Neural cell (in vitro differentiated cells): ENCODE data around the gene GABBR2. TPM values are rescaled to one million over a fixed set of nuclear protein-coding genes. Genes with fewer than 3 reads are reported as not detected.

ENCODE experiments used
- H2AFZ ChIP-seq: fragments of 200-600, 300-800 bp; sonication (generic), shearing (Covaris generic); 2 replicates; pipeline ENCODE4 v1.6.0; 2014; ENCODE audit warnings: low read depth, mild to moderate bottlenecking, antibody characterized with exemption, low read length, moderate library complexity
- H3F3A ChIP-seq: fragments of 200-600 bp; shearing (Covaris generic); 2 replicates; pipeline ENCODE4 v1.6.1; 2016; ENCODE audit warnings: mild to moderate bottlenecking, moderate library complexity, mixed read lengths, antibody characterized with exemption, low read length; ENCODE audit not compliant: insufficient read depth, poor library complexity, severe bottlenecking
- H3K27ac ChIP-seq: fragments of 200-600, 300-800 bp; sonication (generic), shearing (Covaris generic); 2 replicates; pipeline ENCODE4 v1.5.1; 2014; ENCODE audit warnings: mild to moderate bottlenecking, low read length, moderate library complexity
- H3K27me3 ChIP-seq: fragments of 300-800, 200-600 bp; sonication (generic), shearing (Covaris generic); 2 replicates; pipeline ENCODE4 v1.6.0; 2014; ENCODE audit warnings: mild to moderate bottlenecking, low read depth, low read length, moderate library complexity; ENCODE audit not compliant: insufficient read depth
- H3K36me3 ChIP-seq: fragments of 300-800, 200-600 bp; sonication (generic), shearing (Covaris generic); 2 replicates; pipeline ENCODE4 v1.5.1; 2014; ENCODE audit warnings: mild to moderate bottlenecking, antibody characterized with exemption, low read length, moderate library complexity; ENCODE audit not compliant: insufficient read depth
- H3K4me2 ChIP-seq: fragments of 300-800, 200-600 bp; sonication (generic), shearing (Covaris generic); 2 replicates; pipeline ENCODE4 v1.6.0; 2014; ENCODE audit warnings: mild to moderate bottlenecking, low read length
- H3K4me3 ChIP-seq: fragments of 300-800, 200-600 bp; sonication (generic), shearing (Covaris generic); 2 replicates; pipeline ENCODE4 v1.5.1; 2014; ENCODE audit warnings: mild to moderate bottlenecking, low read length, moderate library complexity
- H3K79me2 ChIP-seq: fragments of 200-600 bp; shearing (Covaris generic); replicated peaks from 2 replicates; pipeline ENCODE4 v1.6.0; 2014; ENCODE audit warnings: mild to moderate bottlenecking, low read length, moderate library complexity; ENCODE audit not compliant: insufficient read depth
- H3K9ac ChIP-seq: fragments of 300-800, 200-600 bp; sonication (generic), shearing (Covaris generic); 2 replicates; pipeline ENCODE4 v1.6.1; 2016; ENCODE audit warnings: mild to moderate bottlenecking, low read length, mixed read lengths
- H3K9me2 ChIP-seq: fragments of 200-600 bp; shearing (Covaris generic); 2 replicates; pipeline ENCODE4 v1.6.1; 2016; ENCODE audit warnings: mild to moderate bottlenecking, low read length, mixed read lengths; ENCODE audit not compliant: insufficient read depth
- H3K9me3 ChIP-seq: fragments of 200-600, 300-800 bp; sonication (generic), shearing (Covaris generic); 2 replicates; pipeline ENCODE4 v1.6.1; 2016; ENCODE audit warnings: mild to moderate bottlenecking, mixed run types, low read length, moderate library complexity, mixed read lengths
- H4K20me1 ChIP-seq: fragments of 200-600 bp; shearing (Covaris generic); 2 replicates; pipeline ENCODE4 v1.6.1; 2016; ENCODE audit warnings: mild to moderate bottlenecking, mixed run types; ENCODE audit not compliant: insufficient read depth
- CTCF ChIP-seq: fragments of 450-650 bp; IDR thresholded peaks from 2 replicates; pipeline ENCODE4 v1.5.1; 2014; ENCODE audit warnings: antibody characterized with exemption, mild to moderate bottlenecking, moderate library complexity; ENCODE audit not compliant: poor library complexity, severe bottlenecking
- EP300 ChIP-seq: fragments of 450-650 bp; conservative IDR thresholded peaks from 2 replicates; pipeline ENCODE4 v1.6.1; 2014; ENCODE audit warnings: antibody characterized with exemption, mild to moderate bottlenecking, moderate library complexity; ENCODE audit not compliant: poor library complexity, severe bottlenecking
- EZH2 ChIP-seq: fragments of 200-600, 300-800 bp; shearing (Covaris generic), sonication (generic); IDR thresholded peaks from 2 replicates; pipeline ENCODE4 v1.6.1; 2014; ENCODE audit warnings: antibody characterized with exemption, low read length, borderline replicate concordance, mild to moderate bottlenecking; ENCODE audit not compliant: insufficient read depth, poor library complexity, severe bottlenecking
- MXI1 ChIP-seq: fragments of 450-650 bp; conservative IDR thresholded peaks from 2 replicates; pipeline ENCODE4 v1.6.1; 2014; ENCODE audit warnings: antibody characterized with exemption, mild to moderate bottlenecking; ENCODE audit not compliant: poor library complexity, severe bottlenecking
- POLR2AphosphoS5 ChIP-seq: IDR thresholded peaks from 2 replicates; pipeline ENCODE4 v1.6.1; 2012
- RAD21 ChIP-seq: fragments of 450-650 bp; conservative IDR thresholded peaks from 2 replicates; pipeline ENCODE4 v1.6.1; 2014; ENCODE audit warnings: antibody characterized with exemption, mild to moderate bottlenecking, moderate library complexity
- REST ChIP-seq: IDR thresholded peaks from 2 replicates; pipeline ENCODE4 v1.6.1; 2012; ENCODE audit warnings: borderline replicate concordance
- SMC3 ChIP-seq: fragments of 450-650 bp; conservative IDR thresholded peaks from 2 replicates; pipeline ENCODE4 v1.6.1; 2014; ENCODE audit warnings: antibody characterized with exemption, mild to moderate bottlenecking, moderate library complexity; ENCODE audit not compliant: poor library complexity
- TAF1 ChIP-seq: IDR thresholded peaks from 2 replicates; pipeline ENCODE4 v1.6.1; 2012; ENCODE audit warnings: low read depth
- polyA plus RNA-seq: library from polyadenylated mRNA; depleted of rRNA; stranded (reverse); fragments of >200 nt; gene quantifications from 2 replicates; pipeline ENCODE4 v1.2.3, GENCODE V29; 2014

GABBR2 gene
- polyA plus RNA-seq, 1 donor from 2014 or later, result 7.1 TPM

GRCh38 chr9:98732091-98732490, 23.4 kb upstream of the GABBR2 start:
- Histone ChIP-seq H3K9me2 (no peaks in the 10 kb centered on the region), H3K27ac (no peak overlapping the region), H4K20me1 (no peaks in the 10 kb centered on the region), H3K4me2 (no peak overlapping the region), H3K9ac (no peak overlapping the region), H3K79me2 (no peaks in the 10 kb centered on the region), H3K27me3 (no peaks in the 10 kb centered on the region), H3K4me3 (no peak overlapping the region), H2AFZ (no peak overlapping the region), H3F3A (no peaks in the 10 kb centered on the region), H3K9me3 (no peaks in the 10 kb centered on the region), H3K36me3 (no peaks in the 10 kb centered on the region)
- TF ChIP-seq EP300 (no peak), EZH2 (no peak), RAD21 (no peak), TAF1 (no peak), CTCF (no peak), SMC3 (no peak), POLR2AphosphoS5 (no peak), REST (no peak), MXI1 (no peak)

GRCh38 chr9:98730871-98731270, 22.1 kb upstream of the GABBR2 start:
- no peaks in the 10 kb centered on the region for H4K20me1 ChIP-seq
- H3K79me2 ChIP-seq, result no peaks in the 10 kb centered on the region
- H3K4me3 ChIP-seq, result no peak overlapping the region
- H3K27ac ChIP-seq, result no peak overlapping the region
- no peak overlapping the region for H3K9ac ChIP-seq
- no peaks in the 10 kb centered on the region for H3K36me3 ChIP-seq
- H3K9me2 ChIP-seq, result no peaks in the 10 kb centered on the region
- no peak overlapping the region for H3K4me2 ChIP-seq
- H3K9me3 ChIP-seq, result no peaks in the 10 kb centered on the region
- no peaks in the 10 kb centered on the region for H3F3A ChIP-seq
- TF ChIP-seq TAF1 (no peak), POLR2AphosphoS5 (no peak)
- H3K27me3 ChIP-seq, result no peaks in the 10 kb centered on the region
- H2AFZ ChIP-seq, result no peak overlapping the region

- Histone ChIP-seq H3K9ac (no peak overlapping the region), H3K27me3 (no peaks in the 10 kb centered on the region), H3F3A (no peaks in the 10 kb centered on the region), H3K27ac (no peak overlapping the region), H4K20me1 (no peaks in the 10 kb centered on the region), H2AFZ (no peak overlapping the region), H3K4me2 (no peak overlapping the region), H3K79me2 (no peaks in the 10 kb centered on the region), H3K36me3 (no peaks in the 10 kb centered on the region), H3K9me3 (peaks cover 4% of the 10 kb centered on the region), H3K4me3 (no peak overlapping the region), H3K9me2 (no peaks in the 10 kb centered on the region)
- TF ChIP-seq POLR2AphosphoS5, result no peak
- TF ChIP-seq REST, result no peak
- TF ChIP-seq MXI1, result no peak
- no peak for TF ChIP-seq TAF1
- no peak for TF ChIP-seq EZH2
- TF ChIP-seq SMC3, result no peak
- TF ChIP-seq EP300, result no peak
- no peak for TF ChIP-seq CTCF
- TF ChIP-seq RAD21, result no peak
Observed at GRCh38 chr9:98728500-98728899, 19.8 kb upstream of the GABBR2 start.
